ENCODE results near the gene PUM2.

PUM2 gene, protein sequence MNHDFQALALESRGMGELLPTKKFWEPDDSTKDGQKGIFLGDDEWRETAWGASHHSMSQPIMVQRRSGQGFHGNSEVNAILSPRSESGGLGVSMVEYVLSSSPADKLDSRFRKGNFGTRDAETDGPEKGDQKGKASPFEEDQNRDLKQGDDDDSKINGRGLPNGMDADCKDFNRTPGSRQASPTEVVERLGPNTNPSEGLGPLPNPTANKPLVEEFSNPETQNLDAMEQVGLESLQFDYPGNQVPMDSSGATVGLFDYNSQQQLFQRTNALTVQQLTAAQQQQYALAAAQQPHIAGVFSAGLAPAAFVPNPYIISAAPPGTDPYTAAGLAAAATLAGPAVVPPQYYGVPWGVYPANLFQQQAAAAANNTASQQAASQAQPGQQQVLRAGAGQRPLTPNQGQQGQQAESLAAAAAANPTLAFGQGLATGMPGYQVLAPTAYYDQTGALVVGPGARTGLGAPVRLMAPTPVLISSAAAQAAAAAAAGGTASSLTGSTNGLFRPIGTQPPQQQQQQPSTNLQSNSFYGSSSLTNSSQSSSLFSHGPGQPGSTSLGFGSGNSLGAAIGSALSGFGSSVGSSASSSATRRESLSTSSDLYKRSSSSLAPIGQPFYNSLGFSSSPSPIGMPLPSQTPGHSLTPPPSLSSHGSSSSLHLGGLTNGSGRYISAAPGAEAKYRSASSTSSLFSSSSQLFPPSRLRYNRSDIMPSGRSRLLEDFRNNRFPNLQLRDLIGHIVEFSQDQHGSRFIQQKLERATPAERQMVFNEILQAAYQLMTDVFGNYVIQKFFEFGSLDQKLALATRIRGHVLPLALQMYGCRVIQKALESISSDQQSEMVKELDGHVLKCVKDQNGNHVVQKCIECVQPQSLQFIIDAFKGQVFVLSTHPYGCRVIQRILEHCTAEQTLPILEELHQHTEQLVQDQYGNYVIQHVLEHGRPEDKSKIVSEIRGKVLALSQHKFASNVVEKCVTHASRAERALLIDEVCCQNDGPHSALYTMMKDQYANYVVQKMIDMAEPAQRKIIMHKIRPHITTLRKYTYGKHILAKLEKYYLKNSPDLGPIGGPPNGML

DNA sequence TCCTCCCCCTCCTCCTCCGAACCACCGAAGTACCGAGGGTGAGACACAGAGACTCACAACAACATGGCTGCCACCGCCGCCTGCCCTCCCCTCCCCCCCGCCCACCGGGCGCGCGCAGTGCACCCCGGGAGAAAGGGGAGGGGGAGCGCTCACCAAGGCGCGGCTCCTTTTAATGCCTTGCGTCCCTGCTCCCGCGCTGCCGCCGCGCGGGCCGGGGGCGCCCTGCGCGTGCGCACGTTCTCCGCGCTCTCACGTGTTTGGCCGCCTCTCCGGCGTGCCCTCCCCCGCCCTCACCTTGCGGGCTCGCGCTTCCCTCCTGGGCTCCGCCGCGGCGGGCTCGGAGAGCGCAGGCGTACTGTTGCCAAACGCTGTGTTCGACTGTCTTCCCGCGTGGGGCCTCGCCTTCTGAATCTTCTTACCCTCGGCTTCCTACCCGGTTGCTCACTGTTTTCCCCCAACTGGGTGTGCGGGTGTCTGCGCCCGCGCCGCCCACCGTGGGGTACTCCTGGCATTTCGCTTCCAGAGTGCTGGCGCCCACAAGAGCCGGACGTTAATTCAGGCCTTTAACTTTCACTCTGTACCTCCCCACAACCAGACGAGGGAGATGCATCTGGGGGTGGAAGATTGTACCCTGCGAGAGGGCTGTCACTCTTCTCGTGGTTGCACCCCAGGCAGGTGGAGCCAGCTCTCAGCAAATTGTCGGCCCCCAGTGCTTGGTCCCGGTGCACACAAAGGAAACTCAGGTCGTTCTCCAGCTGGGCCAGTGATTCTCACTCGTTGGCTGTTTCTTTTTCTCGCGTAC, at the start of gene PUM2:
PUM2 (minus strand) TSS at position 92 of the 802 bp plus-strand sequence. CDS start 23,484 bp downstream, outside the sequence.
- TF ChIP-seq, protein P1, sequence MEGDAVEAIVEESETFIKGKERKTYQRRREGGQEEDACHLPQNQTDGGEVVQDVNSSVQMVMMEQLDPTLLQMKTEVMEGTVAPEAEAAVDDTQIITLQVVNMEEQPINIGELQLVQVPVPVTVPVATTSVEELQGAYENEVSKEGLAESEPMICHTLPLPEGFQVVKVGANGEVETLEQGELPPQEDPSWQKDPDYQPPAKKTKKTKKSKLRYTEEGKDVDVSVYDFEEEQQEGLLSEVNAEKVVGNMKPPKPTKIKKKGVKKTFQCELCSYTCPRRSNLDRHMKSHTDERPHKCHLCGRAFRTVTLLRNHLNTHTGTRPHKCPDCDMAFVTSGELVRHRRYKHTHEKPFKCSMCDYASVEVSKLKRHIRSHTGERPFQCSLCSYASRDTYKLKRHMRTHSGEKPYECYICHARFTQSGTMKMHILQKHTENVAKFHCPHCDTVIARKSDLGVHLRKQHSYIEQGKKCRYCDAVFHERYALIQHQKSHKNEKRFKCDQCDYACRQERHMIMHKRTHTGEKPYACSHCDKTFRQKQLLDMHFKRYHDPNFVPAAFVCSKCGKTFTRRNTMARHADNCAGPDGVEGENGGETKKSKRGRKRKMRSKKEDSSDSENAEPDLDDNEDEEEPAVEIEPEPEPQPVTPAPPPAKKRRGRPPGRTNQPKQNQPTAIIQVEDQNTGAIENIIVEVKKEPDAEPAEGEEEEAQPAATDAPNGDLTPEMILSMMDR (IDR thresholded peaks at IDR 0.05; ENCODE audit: borderline replicate concordance, control extremely low read depth, extremely low read depth, insufficient read depth, missing control alignments): no peak
- in situ Hi-C loops (cut with MboI; ENCODE audit: low sequenced_read_pairs, unreplicated experiment): no loop called here
- peak; percentile 97 for DNase-seq (ENCODE audit: low spot score)

DNA sequence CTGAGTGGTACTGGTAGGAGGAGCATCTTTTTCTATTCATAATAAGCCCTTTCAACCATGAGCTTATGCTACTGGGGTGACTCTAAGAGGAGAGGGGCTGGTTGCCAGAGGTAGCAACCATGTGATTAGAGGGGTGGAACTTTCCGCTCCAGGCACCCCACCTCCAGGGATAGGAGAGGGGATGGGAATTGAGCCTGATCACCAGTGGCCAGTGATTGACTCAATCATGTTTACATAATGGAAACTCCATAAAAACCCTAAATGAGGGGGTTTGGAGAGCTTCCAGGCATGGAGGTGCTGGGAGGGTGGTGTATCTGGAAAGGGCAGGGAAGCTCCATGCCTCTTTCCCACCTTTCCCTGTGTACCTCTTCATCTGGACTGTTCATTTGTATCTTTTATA, 49.7 kb upstream of the PUM2 start:
- in situ Hi-C loops (cut with MboI; ENCODE audit: low sequenced_read_pairs, unreplicated experiment): no loop called here

DNA sequence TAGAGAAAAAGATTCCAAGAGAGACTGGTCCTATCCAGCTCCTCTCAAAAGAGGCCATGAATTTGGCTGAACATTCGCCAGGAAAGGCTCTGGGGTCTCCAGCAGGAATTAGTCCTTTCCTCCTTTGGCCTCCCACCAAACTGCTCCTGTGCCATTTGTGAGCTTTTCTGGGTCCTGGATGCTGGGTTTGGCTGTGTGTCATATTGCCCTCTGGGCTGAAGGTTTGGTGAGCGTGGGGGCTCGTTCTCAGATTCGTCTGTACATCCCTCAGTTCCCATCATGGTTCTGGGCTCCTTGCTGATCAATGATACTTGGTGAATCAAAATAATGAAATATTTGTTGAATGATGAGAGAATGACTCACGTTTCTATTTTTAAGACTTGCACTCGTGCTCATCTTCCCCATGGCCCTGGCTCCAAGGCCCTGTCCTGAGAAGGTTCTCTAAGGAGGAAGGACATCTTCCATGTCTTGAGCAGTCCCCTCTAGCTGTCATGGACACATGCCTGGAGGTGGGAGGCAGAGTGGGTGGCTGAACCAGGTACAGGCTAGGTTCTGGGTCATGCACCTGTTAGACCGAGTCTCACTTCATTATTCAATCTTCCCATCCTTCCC, 48.4 kb upstream of the PUM2 start:
- no peak for DNase-seq (ENCODE audit: low spot score)
- in situ Hi-C loops (cut with MboI; ENCODE audit: low sequenced_read_pairs, unreplicated experiment): no loop called here
- TF ChIP-seq, protein P1 (IDR thresholded peaks at IDR 0.05; ENCODE audit: borderline replicate concordance, control extremely low read depth, extremely low read depth, insufficient read depth, missing control alignments): no peak

More for the DNA sequence above, 49.7 kb upstream of the PUM2 start:
- no peak for DNase-seq (ENCODE audit: low spot score)
- TF ChIP-seq, protein P1 (IDR thresholded peaks at IDR 0.05; ENCODE audit: borderline replicate concordance, control extremely low read depth, extremely low read depth, insufficient read depth, missing control alignments): no peak

DNA sequence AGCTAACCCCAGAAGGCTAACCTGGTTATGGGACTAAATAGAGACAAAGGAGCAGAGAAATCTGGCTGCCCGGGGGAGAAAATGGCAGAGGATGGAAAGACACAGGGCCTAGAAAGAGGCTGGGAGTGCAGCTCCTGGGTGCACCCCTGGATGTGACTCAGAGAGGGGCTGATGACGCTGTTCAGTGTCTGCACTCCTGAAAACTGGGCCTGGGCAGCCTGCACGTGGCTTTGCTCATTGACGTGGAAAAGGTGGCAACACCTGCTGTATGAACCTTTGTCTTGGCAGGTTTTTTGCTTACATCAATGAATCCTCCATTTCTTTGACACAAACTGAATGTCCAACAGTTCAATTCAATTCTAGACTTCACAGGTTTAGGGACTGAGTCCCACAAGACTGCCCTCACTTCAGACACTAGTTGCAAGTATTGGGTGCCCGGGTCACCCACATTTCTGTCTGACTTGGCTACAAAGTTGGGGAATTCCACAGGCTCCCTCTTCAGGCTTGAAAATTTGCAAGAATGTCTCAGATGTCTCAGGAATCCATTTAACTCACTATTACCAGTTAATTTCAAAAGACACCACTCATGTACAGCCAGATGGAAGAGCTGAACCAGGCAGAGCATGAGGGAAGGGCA, 47.3 kb upstream of the PUM2 start:
- in situ Hi-C loops (cut with MboI; ENCODE audit: low sequenced_read_pairs, unreplicated experiment): no loop called here
- DNase-seq (ENCODE audit: low spot score): no peak
- TF ChIP-seq, protein P1 (IDR thresholded peaks at IDR 0.05; ENCODE audit: borderline replicate concordance, control extremely low read depth, extremely low read depth, insufficient read depth, missing control alignments): no peak

DNA sequence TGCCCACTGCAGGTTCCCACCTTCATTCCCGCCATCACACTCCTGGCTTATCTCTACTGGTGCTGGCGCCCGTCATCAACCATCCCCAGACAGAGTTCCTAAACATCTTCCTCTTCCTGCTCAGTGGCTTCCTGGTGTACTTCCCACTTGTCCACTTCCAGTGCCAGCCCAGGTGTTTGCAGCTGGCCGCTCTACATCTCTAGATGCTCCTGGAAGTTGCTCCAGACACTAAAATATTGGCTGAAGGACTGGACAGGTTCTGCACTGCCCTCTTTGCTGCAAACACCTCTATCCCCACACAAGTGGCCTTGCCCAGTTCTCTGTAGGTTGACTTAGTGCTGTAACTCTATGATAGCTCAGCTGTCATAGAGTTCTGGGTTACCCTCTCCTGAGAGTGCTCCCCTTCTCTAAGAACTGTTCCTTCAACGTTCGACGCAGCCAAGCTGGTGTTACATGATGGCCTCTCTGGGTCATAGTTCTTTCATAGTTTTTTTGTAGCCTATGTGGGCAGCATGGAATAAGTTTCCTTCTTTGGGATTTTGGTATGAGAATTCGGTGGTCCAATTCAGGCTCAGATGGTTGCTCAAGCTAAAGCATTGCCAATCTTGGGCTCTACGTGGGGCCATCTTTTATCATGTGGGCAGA, 45.8 kb upstream of the PUM2 start:
- TF ChIP-seq, protein P1 (IDR thresholded peaks at IDR 0.05; ENCODE audit: borderline replicate concordance, control extremely low read depth, extremely low read depth, insufficient read depth, missing control alignments): no peak
- in situ Hi-C loops (cut with MboI; ENCODE audit: low sequenced_read_pairs, unreplicated experiment): no loop called here
- no peak for DNase-seq (ENCODE audit: low spot score)

All from GM13976 (cell line).